GM18505 (cell line): ENCODE data around the gene GAP43.

Experiments used
- ATAC-seq: cut with Tn5 transposase; IDR thresholded peaks from one replicate; pipeline ENCODE4 v1.9.1; 2021; ENCODE audit not compliant: unreplicated experiment
- POLR2A ChIP-seq: IDR thresholded peaks from 4 replicates; pipeline ENCODE4 v1.6.1; 2011; ENCODE audit warnings: borderline replicate concordance; ENCODE audit not compliant: insufficient read depth, insufficient read length; ENCODE audit errors: extremely low read depth

The GAP43 gene

GRCh38 chr3:115660646-115661337 is 37.5 kb downstream of the GAP43 start:
- no peak for TF ChIP-seq POLR2A
- ATAC-seq, result no peak

- no peak for ATAC-seq
These were observed 39.0 kb downstream of the GAP43 start for GRCh38 chr3:115662356-115662755.

GRCh38 chr3:115663414-115663813 is 40.1 kb downstream of the GAP43 start:
- no peak for ATAC-seq
- TF ChIP-seq POLR2A, result no peak

More at GRCh38 chr3:115662356-115662755, 39.0 kb downstream of the GAP43 start:
- no peak for TF ChIP-seq POLR2A

GRCh38 chr3:115666081-115666480 is 42.8 kb downstream of the GAP43 start:
- TF ChIP-seq POLR2A, result no peak
- ATAC-seq, result no peak

- TF ChIP-seq POLR2A, result no peak
- peak; percentile 79 for ATAC-seq
These were observed 43.8 kb downstream of the GAP43 start for GRCh38 chr3:115666920-115667737.

GRCh38 chr3:115667738-115668065 is 44.4 kb downstream of the GAP43 start:
- TF ChIP-seq POLR2A, result no peak
- ATAC-seq, result peak; percentile 30

- TF ChIP-seq POLR2A, result no peak
- no peak for ATAC-seq
These were observed 47.6 kb downstream of the GAP43 start for GRCh38 chr3:115670911-115671310.

- ATAC-seq, result no peak
- no peak for TF ChIP-seq POLR2A
These were observed 48.6 kb downstream of the GAP43 start for GRCh38 chr3:115671761-115672455.

GRCh38 chr3:115673881-115674280 is 50.6 kb downstream of the GAP43 start:
- no peak for ATAC-seq
- TF ChIP-seq POLR2A, result no peak

GRCh38 chr3:115676336-115676735 is 53.0 kb downstream of the GAP43 start:
- no peak for ATAC-seq
- TF ChIP-seq POLR2A, result no peak

- ATAC-seq, result no peak
- no peak for TF ChIP-seq POLR2A
These were observed 57.6 kb downstream of the GAP43 start for GRCh38 chr3:115680803-115681345.

GRCh38 chr3:115681736-115682135 is 58.4 kb downstream of the GAP43 start:
- TF ChIP-seq POLR2A, result no peak
- ATAC-seq, result no peak

- no peak for TF ChIP-seq POLR2A
- ATAC-seq, result no peak
These were observed 60.0 kb downstream of the GAP43 start for GRCh38 chr3:115683305-115683704.
